Stimulated activated CD8-positive, alpha-beta memory T cell treated with anti-CD3 and anti-CD28 coated beads, Interleukin-12 subunit alpha, Interleukin-12 subunit beta, amount 100 ng/mL, for 24 hours (primary cell): ENCODE data around the gene ACSM2B.
"Not testable (repeated sequence)": the region's sequence is repeated elsewhere in the genome, so short reads cannot be mapped to it uniquely, and the experiment has no call there.

ENCODE experiments used
- DNase-seq: peaks from one replicate; pipeline ENCODE4 v3.0.0-alpha.2; 2020; ENCODE audit errors: extremely low read depth

The ACSM2B gene

GRCh38 chr16:20532284-20532792 is 43.8 kb downstream of the ACSM2B start:
- DNase-seq: not testable (repeated sequence)

GRCh38 chr16:20531795-20532194 is 44.4 kb downstream of the ACSM2B start:
- not testable (repeated sequence) for DNase-seq

- no peak for DNase-seq
Measured at GRCh38 chr16:20520103-20520502, 56.1 kb downstream of the ACSM2B start.

- DNase-seq: no peak
Measured at GRCh38 chr16:20519231-20519630, 56.9 kb downstream of the ACSM2B start.

- DNase-seq: no peak
Measured at GRCh38 chr16:20517149-20517548, 59.0 kb downstream of the ACSM2B start.

- DNase-seq: no peak
Measured at GRCh38 chr16:20515688-20516090, 60.5 kb downstream of the ACSM2B start.

GRCh38 chr16:20510323-20510722 is 65.8 kb downstream of the ACSM2B start:
- DNase-seq: no peak

- DNase-seq: no peak
Measured at GRCh38 chr16:20507280-20507679, 68.9 kb downstream of the ACSM2B start.

GRCh38 chr16:20504418-20504817 is 71.7 kb downstream of the ACSM2B start:
- no peak for DNase-seq

- DNase-seq: not testable (repeated sequence)
Measured at GRCh38 chr16:20491448-20491847, 84.7 kb downstream of the ACSM2B start.

GRCh38 chr16:20490994-20491393 is 85.2 kb downstream of the ACSM2B start:
- not testable (repeated sequence) for DNase-seq
